Measurements from ENCODE around the gene SUN2.

The SUN2 gene

DNA sequence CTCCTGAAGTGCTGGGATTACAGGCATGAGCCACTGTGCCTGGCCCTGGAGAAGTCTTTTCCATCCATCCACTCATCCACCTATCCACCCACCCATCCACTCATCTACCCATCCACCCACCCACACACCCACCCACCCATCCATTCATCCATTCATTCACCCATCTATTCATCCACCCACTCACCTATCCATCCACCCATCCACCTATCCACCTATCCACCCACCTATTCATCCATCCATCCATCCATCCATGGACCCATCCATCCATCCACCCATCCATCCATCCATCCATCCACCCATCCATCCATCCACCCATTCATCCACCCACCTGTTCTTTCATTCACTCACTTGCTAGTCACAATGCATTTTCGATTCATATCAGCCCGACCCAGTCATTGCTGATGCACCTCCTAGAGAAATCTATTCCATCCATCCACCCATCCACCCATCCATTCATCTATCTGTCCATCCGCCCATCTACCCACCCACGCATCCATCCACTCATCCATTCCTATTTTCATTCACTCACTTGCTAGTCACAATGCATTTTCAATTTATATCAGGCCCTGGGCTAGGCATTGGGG lies 17.7 kb upstream of the SUN2 start:
- no peak overlapping the region for H3K4me3 ChIP-seq (ENCODE audit: low read depth, low read length)
- no peak for DNase-seq (ENCODE audit: low read depth, low spot score)
- CTCF ChIA-PET, result no interaction called here
- TF ChIP-seq, protein P1, sequence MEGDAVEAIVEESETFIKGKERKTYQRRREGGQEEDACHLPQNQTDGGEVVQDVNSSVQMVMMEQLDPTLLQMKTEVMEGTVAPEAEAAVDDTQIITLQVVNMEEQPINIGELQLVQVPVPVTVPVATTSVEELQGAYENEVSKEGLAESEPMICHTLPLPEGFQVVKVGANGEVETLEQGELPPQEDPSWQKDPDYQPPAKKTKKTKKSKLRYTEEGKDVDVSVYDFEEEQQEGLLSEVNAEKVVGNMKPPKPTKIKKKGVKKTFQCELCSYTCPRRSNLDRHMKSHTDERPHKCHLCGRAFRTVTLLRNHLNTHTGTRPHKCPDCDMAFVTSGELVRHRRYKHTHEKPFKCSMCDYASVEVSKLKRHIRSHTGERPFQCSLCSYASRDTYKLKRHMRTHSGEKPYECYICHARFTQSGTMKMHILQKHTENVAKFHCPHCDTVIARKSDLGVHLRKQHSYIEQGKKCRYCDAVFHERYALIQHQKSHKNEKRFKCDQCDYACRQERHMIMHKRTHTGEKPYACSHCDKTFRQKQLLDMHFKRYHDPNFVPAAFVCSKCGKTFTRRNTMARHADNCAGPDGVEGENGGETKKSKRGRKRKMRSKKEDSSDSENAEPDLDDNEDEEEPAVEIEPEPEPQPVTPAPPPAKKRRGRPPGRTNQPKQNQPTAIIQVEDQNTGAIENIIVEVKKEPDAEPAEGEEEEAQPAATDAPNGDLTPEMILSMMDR (IDR thresholded peaks at IDR 0.05; ENCODE audit: insufficient read depth, low read length, missing control alignments), result no peak
- POLR2A ChIA-PET, result no interaction called here

DNA sequence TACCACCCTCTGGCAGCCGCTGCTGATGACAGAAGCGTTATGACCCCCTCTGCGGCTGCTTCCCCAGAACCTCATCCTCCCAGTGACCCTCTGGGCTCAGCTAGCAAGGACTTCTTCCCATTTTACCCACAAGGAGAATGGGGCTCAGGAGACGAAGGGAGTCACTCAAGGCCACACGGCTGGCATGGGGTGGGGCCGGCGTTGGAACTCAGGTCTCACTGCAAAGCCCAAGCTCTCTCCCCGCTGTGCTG lies 16.8 kb upstream of the SUN2 start:
- ChIA-PET POLR2A (no interaction called here), CTCF (interaction anchor here (7.4 to 10.8 kb wide), 2 partner anchors 85 to 97 kb away, joined by 142 to 172 read pairs; partner anchors contain the start of gene CBX6)
- no peak for DNase-seq (ENCODE audit: low read depth, low spot score)
- H3K4me3 ChIP-seq (ENCODE audit: low read depth, low read length), result no peak overlapping the region
- TF ChIP-seq, protein P1 (IDR thresholded peaks at IDR 0.05; ENCODE audit: insufficient read depth, low read length, missing control alignments), result no peak

DNA sequence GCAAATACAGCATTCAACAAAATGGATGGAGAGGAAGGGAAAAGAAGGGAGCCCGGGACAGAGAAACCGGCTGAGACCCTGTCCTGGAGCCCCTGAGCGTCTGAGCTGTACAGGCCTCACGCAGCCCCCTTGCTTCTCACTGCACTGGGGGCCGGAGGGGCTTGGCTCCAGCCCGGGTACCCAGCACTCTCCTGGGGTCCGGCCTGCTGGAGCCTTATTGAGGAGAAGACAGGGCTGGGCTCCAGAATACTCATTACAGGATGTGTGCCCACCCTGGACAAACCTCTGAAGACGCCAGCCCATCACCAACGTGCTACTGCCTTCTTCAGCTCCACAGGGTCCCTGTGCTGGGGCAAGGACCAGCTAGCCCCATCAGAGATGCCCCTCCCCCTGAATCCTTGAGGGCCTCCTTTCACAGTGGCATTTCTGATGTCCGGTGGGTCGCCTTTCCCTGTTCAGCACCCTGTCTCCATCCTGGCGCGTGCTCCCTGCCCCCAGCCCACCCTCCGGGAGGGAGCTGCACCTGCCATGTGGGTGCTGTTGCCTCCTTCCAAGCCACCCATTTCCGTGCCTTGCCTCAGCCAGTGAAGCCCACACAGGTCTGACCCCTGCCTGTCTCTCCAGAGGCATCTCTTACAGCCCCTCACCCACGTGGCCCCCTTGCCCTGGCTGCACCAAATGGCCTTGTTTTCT lies 14.6 kb upstream of the SUN2 start:
- POLR2A ChIA-PET, result no interaction called here
- no peak overlapping the region for H3K4me3 ChIP-seq (ENCODE audit: low read depth, low read length)
- CTCF ChIA-PET, result interaction anchor here (0.6 to 10.8 kb wide), 18 partner anchors 9 to 715 kb away, joined by 3 to 197 read pairs (median 11); partner anchors contain the start of genes APOBEC3B, CBX6, DNAL4 and NPTXR
- TF ChIP-seq, protein P1 (IDR thresholded peaks at IDR 0.05; ENCODE audit: insufficient read depth, low read length, missing control alignments), result no peak
- no peak for DNase-seq (ENCODE audit: low read depth, low spot score)

DNA sequence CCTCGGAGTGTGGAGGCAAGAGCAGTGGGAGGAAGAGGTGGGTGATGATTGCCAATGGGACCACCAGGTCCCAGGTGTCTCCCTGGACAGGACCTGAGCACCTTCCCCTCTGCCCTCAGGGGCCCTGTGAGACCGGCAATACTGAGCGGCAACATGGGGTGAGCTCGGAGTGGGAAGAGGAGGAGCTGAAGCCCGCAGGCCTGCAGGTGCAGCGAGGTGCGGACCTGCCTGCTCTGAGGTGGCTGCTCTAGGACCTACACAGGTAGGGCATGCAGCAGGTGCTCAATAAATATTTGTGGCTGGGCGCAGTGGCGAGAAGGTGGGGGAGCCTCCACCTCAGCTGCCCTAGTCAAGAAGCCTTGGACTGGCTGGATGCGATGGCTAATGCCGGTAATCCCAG lies 12.2 kb upstream of the SUN2 start:
- no peak overlapping the region for H3K4me3 ChIP-seq (ENCODE audit: low read depth, low read length)
- TF ChIP-seq, protein P1 (IDR thresholded peaks at IDR 0.05; ENCODE audit: insufficient read depth, low read length, missing control alignments), result no peak
- POLR2A ChIA-PET, result no interaction called here
- no peak for DNase-seq (ENCODE audit: low read depth, low spot score)
- CTCF ChIA-PET, result interaction anchor here (0.9 to 10.8 kb wide), 25 partner anchors 9 to 363 kb away, joined by 3 to 197 read pairs (median 6); partner anchors contain the start of genes APOBEC3B, CBX6, DNAL4 and NPTXR

DNA sequence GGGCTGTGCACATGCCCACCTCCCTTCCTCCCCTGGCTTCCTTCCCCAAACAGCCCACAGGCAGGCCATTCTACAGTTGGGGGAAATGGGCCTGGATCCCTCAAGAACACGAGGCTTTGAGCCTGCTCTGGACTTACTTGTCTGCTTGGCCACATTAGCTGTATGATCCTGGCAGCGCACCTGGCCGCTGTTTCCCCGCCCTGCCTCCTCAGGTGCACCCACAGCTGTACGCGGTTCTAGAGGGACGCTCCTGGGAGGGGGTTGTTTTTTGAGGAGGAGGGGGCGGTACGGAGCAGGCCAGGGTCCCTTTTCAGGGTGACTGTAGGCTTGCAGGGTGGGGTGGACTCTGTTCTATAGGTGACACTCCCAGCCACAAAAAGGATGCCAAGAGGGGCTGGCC lies 11.5 kb upstream of the SUN2 start:
- POLR2A ChIA-PET, result no interaction called here

More for the DNA sequence above, 11.5 kb upstream of the SUN2 start:
- CTCF ChIA-PET, result interaction anchor here (0.7 to 10.8 kb wide), 19 partner anchors 9 to 715 kb away, joined by 3 to 197 read pairs (median 10); partner anchors contain the start of genes APOBEC3B, CBX6, DNAL4 and NPTXR
- TF ChIP-seq, protein P1 (IDR thresholded peaks at IDR 0.05; ENCODE audit: insufficient read depth, low read length, missing control alignments), result no peak
- H3K4me3 ChIP-seq (ENCODE audit: low read depth, low read length), result no peak overlapping the region
- no peak for DNase-seq (ENCODE audit: low read depth, low spot score)

Data from AG04449 (cell line).